Stimulated activated CD4-positive, alpha-beta T cell treated with anti-CD3 and anti-CD28 coated beads, Interleukin-4, amount 100 ng/mL, for 24 hours (primary cell): ENCODE results near the gene UBTF.
"Not testable (repeated sequence)": the region's sequence is repeated elsewhere in the genome, so short reads cannot be mapped to it uniquely, and the experiment has no call there.

Source experiments
- DNase-seq: peaks from one replicate; pipeline ENCODE4 v3.0.0-alpha.2; 2020

The UBTF gene

DNA sequence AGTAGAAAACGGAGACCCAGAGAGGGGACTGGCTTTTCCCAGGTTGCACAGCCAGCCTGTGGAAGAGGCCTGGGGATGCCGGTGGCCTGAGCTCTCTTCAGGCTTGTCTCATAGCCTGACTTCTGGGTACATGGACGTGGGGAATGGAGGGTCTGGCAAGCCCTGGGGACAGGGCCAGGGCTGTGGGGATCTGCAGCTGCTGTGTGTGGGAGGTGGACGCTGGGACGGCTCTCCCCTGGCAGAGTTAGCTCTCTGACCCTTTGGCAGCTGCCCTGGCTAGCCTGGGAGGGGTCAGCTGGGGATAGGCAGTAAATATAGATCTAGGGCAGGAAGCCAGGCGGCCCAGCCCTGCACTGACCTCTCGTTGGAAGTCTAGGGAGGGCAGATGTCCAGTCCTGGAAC lies 28.0 kb upstream of the UBTF start:
- no peak for DNase-seq

DNA sequence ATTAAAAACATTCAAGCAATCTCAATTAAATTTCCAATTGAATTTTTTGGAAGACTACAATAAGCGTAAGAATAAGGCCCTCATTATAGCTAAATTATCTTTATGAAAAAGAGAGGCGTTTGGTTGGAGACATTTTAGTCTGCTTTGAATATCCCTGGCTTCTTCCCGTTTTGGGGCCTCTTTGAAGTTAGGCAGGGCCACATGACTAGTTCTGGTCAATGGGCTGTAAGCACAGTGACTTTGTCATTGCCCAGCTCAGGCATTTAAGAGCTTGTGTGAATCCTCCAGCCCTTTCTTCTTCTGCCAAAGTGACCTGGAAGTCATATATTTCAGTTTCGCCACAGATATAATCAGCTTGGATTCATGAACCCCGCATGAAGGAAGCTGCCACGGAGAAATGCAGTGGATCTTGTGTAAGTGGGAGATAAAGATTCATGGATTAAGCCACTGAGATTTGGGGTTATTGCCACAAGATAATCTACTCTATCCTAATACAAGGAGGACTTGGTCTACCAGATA lies 21.7 kb upstream of the UBTF start:
- DNase-seq = no peak

DNA sequence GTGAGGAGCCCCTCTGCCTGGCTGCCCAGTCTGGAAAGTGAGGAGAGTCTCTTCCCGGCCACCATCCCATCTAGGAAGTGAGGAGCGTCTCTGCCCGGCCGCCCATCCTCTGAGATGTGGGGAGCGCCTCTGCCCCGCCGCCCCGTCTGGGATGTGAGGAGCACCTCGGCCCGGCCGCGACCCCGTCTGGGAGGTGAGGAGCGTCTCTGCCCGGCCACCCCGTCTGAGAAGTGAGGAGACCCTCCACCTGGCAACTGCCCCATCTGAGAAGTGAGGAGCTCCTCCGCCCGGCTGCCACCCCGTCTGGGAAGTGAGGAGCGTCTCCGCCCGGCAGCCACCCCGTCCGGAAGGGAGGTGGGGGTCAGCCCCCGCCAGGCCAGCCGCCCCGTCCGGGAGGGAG lies 18.4 kb upstream of the UBTF start:
- not testable (repeated sequence) for DNase-seq

DNA sequence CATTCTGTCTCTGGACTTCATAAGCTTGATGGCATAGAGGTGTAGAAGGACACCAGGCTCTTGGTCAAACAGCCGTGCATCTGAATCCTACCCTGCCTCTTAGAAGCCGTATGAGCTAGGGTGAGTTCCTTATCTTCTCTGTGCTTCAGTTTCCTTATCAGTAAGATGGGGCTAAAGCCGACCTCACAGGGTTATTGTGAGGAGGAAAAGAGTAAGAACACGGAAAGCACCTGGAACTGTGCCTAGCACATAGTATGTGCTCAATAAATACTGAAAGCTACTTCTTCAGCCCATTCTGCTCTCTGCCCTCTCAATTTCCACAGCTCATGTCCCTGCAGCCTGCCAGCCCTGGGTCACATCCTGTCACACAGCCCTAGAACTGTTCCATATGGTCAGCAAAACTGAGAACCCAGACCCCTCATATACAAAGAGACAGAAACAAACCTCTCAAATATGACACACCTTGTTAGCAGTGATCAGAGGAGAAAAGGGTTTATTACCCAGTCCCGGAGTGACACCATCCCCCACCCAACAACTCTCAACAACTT lies 17.0 kb upstream of the UBTF start:
- no peak for DNase-seq

DNA sequence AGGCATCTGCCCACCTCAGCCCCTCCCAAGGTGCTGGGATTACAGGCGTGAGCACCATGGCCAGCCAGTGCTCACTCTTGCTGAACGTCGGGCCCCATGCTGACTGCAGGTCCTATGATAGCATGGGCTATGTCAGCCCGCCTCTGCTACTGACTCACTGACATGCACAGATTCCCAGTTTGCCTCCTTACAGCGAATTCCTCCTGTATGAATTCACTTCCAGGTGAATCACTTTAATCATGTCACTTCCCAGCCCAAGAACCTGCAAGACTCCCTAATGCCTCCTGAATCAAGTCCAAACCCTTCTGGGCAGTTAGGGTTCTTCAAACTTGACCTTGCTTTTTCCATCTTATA lies 16.1 kb upstream of the UBTF start:
- no peak for DNase-seq

DNA sequence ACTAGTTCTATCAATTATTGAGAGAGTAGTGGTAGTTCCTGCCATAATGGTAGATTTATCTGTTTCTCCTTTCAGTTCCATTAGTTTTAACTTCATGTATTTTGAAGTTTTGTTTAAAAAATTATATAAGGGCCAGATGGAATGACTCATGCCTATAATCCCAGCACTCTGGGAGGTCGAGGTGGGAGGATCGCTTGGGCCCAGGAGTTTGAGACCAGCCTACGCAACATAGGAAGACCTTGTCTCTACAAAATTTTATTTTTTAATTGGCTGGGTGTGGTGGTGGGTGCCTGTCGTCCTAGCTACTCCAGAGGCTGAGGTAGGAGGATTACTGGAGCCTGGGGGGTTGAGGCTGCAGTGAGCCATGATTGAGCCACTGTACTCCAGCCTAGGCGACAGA lies 14.1 kb upstream of the UBTF start:
- DNase-seq = no peak

DNA sequence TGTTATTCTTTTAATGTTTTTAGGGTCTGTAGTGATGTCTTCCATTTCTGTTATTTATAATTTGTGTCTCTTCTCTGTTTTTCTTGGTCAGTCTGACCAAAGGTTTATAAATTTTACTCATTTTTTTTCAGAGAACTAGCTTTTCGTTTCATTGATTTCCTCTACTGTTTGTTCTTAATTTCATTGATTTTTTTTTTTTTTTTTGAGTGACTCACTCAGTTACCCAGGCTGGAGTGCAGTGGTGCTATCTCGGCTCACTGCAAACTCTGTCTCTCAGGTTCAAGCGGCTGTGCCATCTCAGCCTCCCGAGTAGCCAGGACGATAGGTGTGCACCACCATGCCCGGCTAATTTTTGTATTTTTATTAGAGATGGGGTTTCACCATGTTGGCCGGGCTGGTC lies 12.6 kb upstream of the UBTF start:
- no peak for DNase-seq

DNA sequence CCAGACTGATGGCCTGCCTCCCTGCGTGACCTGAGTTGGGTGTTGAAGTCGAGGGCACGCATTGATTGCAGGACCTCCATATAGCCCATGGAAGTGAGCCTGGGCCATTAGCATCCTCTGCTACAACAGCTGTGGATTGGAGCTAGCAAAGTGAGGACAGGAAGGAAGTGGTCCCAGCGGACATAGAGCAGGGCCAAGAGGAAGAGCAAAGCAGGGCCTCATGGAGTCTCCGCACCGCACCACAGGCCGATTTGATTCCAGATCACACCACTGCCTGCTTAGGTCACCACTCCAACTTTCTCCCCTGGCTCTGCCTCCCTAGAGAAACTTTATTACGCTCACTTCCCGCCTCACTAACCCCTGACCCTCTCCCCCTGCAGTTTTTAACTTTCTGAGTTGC lies 10.7 kb upstream of the UBTF start:
- no peak for DNase-seq

DNA sequence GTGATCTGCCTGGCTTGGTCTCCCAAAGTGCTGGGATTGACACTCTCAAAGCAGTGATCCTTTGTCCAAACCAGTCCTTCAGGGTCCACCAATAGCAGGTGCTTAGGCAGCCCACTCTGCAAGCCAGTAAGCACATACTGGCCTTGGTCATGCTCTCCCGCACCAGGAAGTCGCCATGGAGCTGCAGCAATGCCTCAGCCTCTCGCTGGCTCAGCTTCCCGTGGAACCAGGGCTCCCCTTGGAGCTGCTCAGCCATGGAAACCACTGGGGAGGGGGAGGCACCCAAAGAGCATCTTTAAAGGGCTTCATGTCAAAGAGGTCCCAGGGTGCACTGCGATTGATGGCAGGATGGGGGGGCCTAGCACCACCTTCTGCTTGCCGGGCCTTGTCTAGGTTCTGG lies 9.6 kb upstream of the UBTF start:
- no peak for DNase-seq

DNA sequence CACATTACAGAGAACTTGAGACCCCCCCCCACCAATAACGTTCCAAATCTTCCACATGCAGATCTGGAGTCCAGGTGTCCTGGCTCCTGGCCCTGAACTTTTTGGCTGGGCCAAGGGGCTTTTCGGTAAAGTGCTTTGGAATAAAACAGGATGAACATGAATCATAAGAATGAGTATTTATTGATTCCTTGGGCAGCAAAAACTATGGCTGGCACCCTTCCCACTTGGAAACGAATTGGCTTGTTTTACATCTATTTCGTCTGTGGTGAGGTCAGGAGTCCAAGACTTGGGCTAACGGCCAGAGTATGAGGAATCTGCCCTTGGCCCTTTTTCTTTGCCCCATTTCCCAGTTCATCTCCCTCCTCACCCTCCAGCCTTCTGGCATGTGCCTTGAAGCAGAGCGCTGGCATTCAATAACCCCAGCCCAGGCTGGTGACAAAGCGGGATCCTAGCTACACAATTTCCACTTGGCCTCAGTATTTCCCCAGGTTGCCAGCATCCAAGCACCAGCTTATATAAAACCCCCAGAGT lies 4.1 kb upstream of the UBTF start:
- no peak for DNase-seq

DNA sequence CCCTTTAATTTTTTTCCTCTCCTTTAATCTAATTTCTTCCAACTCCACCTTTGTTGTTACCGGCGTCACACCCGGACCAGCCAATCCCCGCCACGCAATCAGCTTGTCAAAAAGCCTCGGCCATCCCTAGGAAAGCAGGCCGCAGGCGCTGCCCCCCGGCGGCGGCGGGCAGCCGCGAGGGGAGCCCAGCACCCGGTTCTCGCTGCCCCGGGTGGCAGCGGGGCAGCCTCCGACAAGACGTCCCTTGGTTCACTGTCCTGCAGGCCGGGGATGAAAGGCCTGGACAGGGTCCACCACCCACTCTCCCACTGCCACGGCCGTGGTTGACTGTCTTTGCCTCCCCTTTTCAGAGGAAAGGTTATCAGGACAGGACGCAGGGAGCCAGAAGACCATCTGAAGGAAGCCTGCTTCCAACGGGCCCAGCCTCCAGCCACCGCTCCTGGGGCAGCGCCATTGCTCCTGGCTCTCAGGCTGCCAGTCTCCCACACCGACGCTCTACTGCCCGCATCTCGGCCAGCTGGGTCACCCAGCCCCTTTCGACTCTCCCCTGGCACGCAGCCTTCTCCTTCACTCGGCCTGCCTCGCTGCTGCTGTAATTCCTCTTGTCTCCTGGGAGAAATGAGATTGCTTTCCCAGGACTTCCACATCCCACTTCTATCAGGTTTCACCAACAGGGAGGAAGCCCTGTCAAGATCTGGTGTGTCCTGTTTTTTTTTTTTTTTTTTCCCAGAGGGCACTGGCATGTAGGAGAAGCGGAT lies 2.8 kb upstream of the UBTF start:
- peak; percentile 52 for DNase-seq

DNA sequence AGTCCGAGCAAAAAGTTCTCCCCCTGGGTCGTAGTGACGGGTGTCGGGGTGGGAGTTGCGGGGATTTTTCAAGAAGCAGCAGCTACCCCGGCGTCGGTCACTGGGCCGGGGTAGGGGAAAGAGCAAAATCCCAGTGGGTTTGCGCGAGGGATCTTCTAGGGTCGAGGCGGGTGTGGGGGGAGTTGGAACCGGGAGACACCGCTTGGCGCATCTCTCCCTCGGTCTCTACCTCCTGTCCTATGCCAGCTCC lies 2.3 kb upstream of the UBTF start:
- no peak for DNase-seq

DNA sequence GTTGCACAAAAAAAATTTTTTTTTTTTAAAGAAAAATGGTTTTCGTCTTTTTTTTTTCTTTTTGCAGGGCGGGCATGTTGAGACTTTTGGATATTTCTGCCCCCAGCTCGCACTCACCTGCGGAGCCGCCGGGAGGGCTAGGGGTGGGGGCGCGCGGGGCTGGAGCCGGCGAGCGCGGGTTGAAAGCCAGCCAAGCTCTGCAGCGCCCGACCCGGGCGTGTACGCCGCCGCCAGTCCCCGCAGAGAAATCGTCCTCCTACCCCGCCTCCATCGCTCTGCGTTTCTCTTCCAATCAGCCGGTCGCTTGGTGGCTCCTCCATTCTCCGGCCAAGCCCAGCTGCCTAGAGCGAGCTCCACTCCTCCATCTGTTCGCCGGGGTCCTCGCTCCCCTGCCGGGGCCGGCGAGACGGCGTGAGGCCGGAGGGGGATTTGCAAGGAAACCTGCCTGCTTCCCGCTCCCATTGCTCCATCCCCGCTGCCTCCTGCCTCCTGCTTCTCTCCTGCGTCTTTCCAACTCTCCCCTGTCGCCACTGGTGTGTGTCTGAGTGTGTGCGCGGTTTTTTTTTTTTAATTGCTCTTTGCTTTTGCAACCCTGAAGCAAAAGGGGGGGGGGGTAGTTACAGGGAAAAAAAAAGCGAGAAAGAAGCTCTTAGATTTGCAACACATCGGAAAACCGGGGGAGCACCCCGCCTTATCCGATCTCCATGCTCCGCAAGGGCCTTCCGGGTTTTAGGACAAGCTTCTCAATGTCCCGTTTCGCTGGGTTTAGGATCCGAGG lies 1.8 kb upstream of the UBTF start:
- peak; percentile 70 for DNase-seq

DNA sequence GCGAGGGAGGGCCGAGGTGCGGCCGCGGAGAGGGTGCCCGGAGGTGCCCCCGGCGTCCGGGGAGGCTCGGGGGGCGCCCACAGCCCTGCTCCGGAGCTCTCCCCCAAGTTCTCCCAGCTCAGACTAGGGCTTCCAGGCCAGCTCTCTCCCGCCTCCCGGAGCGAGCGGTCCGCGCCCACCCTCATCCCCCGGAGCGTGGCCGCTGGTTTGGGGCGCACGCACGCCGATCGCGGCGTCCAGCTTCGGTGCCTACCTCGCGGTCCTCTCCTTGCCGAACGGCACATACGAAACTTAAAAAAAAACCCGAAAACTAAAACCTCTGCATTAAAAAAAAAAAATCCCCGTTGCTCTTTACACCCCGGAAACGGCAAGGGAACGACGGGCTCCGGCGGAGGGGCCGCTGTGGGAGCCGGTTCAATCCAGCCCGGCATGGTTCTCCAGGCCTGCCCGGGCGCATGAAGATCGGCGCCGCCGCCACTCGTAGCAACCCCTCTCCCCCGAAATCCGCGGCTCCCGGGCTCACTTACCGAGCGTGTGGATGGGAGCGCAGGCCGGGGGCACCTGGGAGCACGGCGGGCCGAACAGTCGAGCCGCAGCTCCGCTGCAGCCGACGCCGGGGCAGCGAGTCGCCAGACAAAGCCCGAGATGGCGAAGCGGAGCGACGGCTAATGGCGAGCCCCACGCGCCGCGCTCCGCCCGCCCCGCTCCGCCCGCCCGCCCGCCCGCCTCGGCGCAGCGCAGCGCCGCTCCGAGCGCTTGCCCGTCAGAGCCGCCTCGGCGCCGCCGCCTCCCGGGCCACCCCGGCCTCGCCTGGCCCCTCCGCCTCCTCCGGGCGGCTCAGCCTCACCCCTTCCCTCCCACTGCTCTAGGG lies 973 bp upstream of the UBTF start:
- peak; percentile 61 for DNase-seq

DNA sequence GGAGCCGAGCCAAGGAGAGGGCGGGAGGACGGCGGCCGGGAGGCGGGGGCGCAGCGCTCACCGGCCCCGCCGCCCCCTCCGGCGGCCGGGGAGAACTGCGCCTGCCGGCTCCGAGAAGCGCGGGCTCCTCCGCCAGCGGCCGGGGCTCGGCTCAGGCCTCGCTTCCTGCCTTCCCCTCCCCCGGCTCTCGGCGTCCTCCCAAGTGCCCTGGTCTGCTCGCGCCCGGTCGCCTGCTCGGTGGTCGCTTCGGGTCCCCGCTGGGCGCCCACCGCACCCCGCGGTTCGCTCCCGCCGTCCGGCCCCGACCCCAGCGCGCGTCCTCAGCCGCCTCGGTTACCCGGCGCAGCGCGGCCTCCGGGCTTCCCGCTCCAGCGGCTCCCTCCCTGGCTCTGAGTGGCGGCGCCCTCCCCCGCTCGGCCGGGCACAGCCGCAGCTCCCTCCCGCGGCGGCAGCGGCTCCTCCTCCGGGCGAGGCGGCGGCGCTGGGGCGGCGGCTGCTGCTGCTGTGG lies 313 bp downstream of the UBTF start:
- peak; percentile 68 for DNase-seq

DNA sequence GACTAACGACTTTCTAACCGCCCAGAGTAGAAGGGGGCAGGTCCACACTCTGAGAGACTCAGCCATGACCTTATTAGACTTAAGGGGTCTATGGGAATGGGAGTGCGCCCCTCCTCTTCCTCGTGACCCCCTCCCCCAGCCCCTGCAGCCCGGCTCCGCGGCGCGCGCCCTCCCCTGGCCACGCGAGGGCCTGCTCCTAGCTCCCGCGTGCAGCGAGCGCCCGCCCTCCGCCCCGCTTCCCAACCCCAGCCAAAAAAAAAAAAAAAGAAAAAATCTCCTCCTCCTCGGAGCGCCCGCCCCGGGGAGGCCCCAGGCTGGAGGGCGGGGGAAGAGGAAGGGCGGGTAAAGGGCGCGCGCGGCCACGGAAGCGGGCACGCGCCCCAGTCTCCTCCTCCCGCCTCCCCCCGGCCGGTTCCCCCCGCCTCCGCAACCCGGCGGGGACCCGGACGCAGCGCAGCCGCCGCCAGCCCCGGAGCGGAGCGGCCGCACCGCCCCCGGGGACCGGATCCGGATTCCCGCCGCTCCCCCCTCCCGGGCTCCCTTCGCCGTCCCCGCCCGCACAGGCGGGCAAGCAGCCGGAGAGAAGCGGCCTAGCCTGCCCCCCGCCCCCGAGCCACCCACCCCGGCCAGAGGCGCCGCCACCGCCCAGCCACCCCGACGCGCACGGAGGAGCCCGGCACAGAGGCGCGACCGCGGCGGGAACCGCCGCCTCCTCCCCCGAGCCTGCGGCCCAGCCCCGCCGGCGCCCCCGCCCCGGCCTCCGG lies 949 bp downstream of the UBTF start:
- DNase-seq = peak; percentile 83

DNA sequence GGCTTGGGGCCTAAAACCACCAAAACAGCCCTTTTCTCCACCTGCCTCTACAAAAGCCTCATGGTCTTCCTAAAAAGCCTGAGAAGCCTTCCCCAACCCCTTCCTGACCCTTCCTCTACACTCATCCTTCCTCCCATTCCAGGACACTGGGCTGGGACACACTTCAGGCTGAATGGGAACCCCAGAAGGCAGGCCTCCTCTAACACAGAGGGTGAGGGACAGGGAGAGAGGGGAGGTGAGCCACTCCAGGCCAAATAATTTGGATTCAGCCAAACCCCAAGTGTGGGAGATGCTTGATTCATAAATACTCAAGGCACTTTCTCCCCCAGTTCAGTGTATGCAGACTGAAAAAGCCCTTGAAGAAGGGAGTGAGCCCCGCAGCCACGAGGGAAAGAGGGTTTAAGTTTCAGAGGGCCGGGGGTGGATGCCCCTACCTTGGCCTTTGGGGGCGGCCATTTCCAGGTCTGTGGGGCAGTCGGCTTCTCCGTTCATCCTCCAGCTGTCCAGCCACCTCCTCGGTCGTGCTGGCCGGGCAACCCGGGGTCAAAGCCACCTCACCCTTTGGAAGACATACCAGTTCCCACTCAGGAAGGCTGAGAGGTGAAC lies 1.6 kb downstream of the UBTF start:
- no peak for DNase-seq

DNA sequence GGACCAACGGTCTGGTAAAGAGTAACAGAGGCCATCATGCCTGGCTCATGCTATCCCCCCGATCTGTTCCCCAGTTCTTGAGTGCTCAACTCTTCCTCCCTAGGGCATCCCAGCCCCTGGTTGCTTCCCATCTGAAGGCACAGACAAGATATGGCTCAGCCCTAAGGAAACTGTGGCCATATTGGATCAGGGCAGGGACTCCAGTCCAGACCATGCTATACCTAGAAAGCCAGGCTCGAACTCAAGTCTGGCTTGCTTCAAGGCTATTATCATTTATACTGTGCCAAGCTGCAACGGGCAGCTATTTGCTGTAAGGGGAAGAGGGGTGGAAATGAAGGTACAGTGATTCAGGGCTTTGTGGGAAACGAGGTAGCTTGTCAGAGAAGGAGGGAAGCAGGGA lies 2.8 kb downstream of the UBTF start:
- no peak for DNase-seq

DNA sequence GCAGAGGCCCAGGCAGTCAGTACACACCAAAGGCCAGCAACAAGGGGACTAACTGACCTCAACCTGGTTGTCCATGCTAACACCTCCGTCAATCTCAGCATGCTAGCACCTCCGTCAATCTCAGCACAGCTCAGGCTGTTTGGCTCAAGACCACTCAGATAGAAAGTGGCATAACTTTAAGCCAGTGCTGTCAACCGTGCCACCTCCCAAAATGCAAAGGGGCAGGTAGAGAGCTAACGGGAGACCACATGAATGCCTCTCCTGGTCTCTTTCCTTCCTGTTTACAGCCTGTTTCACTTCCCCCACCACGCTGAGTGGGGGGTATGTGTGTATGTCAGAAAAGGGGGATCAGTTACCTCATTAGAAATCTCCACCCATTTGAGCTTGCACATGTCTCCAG lies 3.3 kb downstream of the UBTF start:
- DNase-seq = no peak

DNA sequence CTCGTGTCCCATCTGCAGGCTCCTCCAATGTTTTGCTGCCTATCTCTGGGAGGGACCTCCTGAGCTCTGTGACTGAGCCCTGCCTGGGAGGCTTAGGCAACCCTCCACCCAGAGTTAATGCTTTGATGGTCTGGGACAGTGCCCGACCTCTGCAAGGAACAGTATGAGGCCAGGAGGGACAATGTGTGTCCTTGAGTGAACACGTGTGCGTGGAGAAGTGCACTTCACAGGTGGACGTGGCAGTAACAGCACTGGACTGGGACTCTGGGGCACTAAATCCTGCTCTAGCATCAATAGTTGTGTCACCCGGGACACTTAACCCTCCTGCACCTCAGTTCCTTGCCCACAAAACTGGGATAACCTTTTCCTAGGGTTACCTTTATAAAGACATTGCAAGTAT lies 4.6 kb downstream of the UBTF start:
- no peak for DNase-seq

DNA sequence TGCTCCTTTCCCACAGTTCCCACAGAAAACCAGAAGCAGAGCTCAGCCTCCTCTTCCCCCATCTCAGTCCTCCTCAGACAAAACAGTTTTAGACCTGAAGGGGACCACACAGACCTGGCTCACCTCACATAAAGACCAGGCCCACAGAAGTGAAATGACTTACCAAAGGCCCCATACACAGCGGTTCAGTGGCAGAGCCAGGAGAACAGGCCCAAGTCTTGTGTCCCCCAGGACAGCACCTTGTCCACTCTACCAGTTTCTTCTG lies 5.3 kb downstream of the UBTF start:
- DNase-seq = no peak
